A549 treated with AZD9567 at 1 μM for 4 hours (cell line): ENCODE measurements around the gene TRMT61B. TPM values are rescaled to one million over a fixed set of nuclear protein-coding genes. Genes with fewer than 3 reads are reported as not detected.

Experiments used
- total RNA-seq: library from RNA; stranded (reverse); fragments of 200-300 nt; extraction: Qiagen RNA extraction; gene quantifications from 5 replicates; pipeline ENCODE4 v1.2.3, GENCODE V29; 2022; ENCODE audit not compliant: insufficient read depth

TRMT61B gene
- 12.9 to 26.2 TPM (median 14.8 TPM) in 5 replicates for total RNA-seq

DNA sequence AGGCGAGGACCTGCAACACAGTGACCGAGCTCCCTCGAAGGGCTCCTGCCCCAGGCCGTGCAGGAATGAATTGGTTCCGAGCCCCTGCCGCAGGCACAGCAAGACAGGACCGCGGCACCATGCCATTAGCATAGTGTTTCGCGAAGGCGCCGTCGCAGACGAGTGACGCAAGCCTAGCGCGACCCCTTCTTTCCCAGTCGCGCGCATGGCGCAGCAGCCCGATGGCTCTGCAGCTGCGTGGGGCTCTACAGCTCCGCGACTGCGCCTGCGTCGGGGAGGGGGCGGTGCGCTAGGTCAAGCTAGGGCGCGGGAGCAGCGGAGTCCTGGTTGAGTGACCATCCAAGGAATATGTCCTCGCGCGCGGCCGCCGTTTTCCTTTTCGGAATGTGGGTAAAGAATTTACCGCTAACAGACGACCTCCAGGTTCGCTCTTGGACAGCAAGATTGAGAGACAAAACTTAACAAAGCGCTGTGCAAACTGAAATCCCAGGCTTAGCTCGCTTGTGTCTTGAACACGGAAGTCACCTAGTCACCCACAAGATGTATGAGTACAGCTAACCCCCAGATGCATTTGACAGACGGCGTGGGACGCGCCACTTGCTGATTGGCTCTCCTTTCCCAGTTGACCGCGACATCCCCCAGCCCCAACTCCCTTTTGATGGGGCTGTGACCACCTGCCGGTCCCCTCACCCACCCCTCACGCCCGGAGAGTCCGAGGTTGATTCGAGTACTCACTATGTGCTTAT lies at the start of gene TRMT61B:
TRMT61B (minus strand) TSS at position 164 of the 746 bp plus-strand sequence; CDS start at position 132, 32 bp downstream.

DNA sequence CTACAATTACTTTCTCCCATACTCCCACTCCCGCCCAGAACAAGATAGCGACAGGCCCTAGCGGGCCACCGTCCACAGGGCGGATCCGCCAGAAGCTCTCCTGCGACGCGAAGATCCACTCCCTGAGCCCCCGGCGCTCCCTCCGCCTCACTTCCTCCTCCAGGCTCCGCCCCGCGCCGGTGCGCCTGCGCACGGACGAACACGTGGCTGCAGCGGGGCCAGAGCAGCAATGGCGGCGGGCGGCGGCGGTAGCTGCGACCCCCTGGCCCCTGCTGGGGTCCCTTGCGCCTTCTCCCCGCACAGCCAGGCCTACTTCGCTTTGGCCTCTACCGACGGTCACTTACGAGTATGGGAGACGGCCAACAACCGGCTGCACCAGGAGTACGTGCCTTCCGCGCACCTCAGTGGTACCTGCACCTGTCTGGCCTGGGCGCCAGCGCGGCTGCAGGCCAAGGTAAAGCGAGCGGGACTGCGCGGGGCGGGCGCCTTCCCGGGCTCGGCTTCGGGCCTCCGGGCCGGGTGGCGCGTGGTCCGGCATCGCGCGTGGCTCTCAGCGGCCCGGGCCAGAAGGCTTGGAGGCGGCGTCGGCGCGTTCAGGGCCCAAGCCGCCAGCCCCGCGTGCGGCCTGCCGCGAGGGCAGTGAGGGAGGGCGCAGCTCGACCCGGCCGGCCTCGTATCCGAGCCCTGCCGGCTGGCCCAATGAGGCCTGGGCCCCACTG lies 24.5 kb upstream of the TRMT61B start, which contains the start of gene WDR43:
WDR43 (plus strand) TSS at position 198 of the 719 bp plus-strand sequence; CDS start at position 230, 32 bp downstream.

DNA sequence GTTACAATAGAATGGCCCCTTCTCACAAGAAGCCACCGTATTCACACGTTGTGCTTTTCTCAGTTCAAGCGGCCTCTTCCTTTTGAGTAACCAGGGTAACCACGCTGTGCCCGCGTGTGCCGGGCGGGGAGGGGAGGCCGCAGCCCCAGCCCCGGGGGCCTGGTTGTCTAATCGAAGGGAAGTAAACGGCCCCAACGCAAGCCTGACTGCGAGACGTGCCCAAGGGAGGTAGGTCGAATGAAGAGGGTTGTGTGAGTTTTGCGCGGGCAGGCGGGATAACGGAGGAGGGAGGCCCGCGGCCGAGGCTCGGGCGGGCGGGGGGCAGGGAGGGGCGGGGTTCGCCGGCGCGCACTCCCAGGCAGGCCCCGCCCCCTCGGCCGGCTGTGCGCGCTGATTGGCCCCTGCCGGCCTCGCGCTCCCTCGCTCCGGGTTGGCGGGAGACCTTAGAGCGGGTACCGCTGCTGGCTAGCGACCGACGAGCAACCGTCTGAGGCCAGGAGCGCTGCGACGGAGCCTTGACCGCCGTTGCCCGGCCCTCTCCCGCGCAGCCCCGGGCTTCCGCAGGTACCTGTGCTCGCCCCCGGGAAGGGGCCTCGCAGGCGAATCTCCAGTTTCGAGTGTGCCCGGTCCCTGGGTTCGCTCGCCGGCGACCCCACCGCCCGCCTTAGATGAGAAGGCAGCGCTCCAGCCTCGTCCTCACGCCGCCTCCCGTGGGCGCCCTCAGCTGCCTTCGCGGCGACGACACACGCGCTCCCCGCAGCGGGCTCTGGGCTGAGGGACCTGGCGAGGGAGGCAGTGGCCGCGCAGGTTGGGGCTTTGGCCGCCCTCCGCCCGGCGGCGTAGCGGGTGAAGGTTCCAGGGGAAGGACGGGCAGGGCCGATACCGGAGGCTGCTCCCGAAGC lies 59.5 kb downstream of the TRMT61B start, which contains the start of gene SPDYA:
SPDYA (plus strand) TSS at position 451 of the 902 bp plus-strand sequence. CDS start 5,181 bp downstream, outside the sequence.

Other genes with a start within 250 kb of the TRMT61B start
- 105 to 135 TPM (median 126 TPM) in 5 replicates for gene PPP1CB, start 118.5 kb downstream of the TRMT61B start, total RNA-seq
- gene SPDYA, start 59.5 kb downstream of the TRMT61B start, total RNA-seq = 0.12 to 0.24 TPM (median 0.17 TPM) in 4 of 5 replicates, not detected in the other
- gene WDR43, start 24.4 kb upstream of the TRMT61B start, total RNA-seq = 84.0 to 148 TPM (median 84.2 TPM) in 5 replicates
- gene TOGARAM2, start 111.0 kb upstream of the TRMT61B start, total RNA-seq = 0.14 to 0.40 TPM (median 0.16 TPM) in 4 of 5 replicates, not detected in the other
- not detected in 5 replicates for gene PCARE, start 204.2 kb upstream of the TRMT61B start, total RNA-seq
- gene CLIP4, start 245.1 kb upstream of the TRMT61B start, total RNA-seq = 15.9 to 22.0 TPM (median 20.4 TPM) in 5 replicates